H54 (cell line): Measurements from ENCODE around the gene GCNT2.
"Not testable (repeated sequence)": the region's sequence is repeated elsewhere in the genome, so short reads cannot be mapped to it uniquely, and the experiment has no call there.

Source experiments
- DNase-seq: peaks from one replicate; pipeline ENCODE4 v3.0.0; 2011; ENCODE audit warnings: low spot score, mixed read lengths; ENCODE audit not compliant: insufficient read length
- FAIRE-seq: peaks from 3 replicates; lab custom pipeline; 2011; peaks lifted over from hg19 to GRCh38; lab: Jason Lieb, UNC
- POLR2A ChIP-seq: IDR thresholded peaks from 2 replicates; pipeline ENCODE4 v1.6.1; 2011; ENCODE audit warnings: low read depth, mild to moderate bottlenecking, low read length

Gene GCNT2

DNA sequence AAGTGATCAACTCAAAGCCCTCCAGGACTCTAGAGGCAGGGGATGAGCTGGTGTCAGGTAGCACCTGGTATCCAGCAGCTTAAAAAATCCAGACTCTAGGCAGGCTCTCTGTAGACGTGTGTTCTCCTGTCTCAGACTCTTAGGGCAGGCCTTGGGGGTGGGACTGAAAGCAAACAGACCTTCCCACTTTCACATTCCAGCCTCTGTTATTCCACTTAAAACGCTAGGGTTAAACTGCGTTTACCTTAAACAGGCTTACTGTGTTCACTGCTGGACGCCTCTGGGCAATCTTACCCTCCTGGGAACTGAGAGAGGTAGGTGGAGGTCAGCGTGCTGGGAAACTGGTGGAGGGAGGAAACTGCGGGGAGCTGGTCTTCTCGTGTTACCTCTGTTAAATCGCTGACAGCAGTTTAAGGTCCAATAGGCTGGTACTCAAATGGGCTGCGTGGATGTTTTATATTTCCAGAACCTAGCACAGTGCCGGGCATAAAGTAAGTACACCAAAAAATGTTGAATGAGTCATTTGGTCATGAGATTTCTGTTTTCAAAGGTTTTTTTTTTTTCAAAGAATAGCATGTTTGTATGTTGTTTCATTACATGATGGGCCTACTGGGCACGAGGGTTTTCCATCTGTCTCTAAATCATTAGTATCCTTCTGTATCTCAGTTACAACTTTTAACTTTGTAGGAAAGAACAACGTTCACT is at the start of gene GCNT2:
Gene GCNT2, plus strand, starts transcription at position 248 of the 705 bp plus-strand sequence. CDS start 7,561 bp downstream, outside the sequence.
- FAIRE-seq (no peak), DNase-seq (no peak)
- no peak for TF ChIP-seq POLR2A

DNA sequence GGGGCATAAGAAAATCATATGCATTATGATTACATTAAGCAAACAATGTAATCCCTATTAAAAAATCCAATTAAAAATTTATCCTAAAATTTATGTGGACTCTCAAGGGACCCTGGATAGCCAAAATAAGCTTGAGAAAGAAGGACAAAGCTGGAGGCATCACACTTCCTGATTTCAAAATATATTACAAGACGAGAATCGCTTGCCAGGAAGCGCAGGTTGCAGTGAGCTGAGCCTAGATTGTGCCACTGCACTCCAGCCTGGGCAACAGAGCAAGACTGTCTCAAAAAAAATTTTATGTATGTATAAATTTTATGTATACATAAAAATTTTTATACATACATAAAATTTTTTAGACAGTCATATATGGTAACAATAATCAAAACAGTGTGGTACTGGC is 48.5 kb upstream of the GCNT2 start:
- DNase-seq: no peak
- FAIRE-seq: no peak
- TF ChIP-seq POLR2A: no peak

DNA sequence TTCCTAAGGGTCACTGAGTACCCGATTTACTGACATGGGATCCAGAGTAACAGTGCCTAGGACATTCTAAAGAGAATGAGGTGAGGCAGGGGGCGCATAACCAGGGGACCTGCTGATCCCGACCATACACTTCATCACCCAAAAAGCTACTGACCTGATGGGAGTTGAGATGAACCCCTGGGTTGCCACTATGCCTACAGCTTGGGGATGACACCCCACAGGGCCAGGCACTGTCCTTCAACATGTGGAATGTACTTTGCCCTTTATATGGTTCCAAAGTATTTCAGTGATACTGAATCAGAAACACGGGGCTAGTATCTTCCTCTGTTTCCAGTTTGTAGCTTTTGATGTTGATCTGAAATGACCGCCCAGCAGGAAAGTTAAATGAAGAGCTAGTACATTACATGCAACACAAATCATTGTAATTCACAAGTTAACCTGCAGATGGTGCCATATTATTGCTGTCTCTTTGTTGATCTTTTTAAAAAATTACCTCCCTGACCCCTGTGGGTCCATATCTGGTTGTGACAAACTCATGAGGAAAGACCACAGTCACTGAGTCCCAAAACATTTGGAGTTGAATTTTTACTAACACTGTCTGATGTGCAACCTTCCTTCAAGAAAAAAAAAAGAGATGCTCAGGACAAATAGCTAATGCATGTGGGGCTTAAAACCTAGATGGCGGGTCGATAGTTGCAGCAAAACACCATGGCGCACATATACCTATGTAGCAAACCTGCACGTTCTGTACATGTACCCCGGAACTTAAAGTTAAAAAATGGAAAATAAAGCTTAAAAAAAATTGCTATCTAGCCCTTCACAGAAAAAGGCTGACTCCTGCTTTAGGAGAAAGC is 42.7 kb upstream of the GCNT2 start:
- DNase-seq (peak; percentile 25), FAIRE-seq (peak; percentile 60)
- TF ChIP-seq POLR2A: no peak

DNA sequence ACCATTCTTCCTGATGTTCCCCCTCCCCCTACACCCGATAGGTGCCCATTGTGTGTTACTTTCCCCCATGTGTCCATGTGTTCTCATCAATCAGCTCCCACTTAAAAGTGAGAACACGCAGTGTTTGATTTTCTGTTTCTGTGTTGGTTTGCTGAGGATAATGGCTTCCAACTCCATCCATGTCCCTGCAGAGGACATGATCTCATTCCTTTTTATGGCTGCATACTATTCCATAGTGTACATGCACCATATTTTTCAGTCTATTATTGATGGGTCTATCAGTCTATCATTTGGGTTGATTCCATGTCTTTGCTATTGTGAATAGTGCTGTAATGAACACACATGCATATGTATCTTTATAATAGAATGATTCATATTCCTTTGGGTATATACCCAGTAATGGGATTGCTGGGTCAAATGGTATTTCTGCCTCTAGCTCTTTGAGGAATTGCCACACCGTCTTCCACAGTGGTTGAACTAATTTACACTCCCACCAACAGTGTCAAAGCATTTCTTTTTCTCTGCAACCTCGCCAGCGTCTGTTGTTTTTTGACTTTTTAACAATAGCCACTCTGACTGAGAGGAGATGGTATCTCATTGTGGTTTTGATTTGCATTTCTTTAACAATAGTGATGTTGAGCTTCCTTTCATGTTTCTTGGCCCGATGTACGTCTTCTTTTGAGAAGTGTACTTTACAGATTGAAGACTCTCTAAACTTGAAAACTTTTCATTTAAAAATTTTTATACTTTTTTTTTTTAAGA is 41.0 kb upstream of the GCNT2 start:
- TF ChIP-seq POLR2A: no peak
- no peak for FAIRE-seq
- no peak for DNase-seq

DNA sequence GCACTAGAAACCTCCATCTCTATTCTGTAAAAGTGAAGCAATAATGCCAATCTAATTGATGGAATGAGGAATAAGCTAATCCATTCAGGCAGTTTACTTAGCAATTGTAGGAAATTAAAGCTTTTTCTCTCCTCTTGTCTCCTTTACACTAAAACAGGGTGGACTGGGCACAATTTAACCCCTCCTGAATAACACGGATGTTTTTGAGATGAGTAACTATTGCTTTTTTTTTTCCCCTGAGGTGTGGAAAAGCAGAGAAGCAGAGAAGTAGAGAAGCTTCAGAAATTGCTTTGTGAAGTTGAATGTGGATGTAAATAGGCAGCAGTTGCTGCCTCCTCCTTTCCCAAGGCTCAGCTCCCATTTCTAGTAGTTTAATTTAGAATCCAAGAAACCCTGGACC is 40.0 kb upstream of the GCNT2 start:
- TF ChIP-seq POLR2A: no peak
- DNase-seq: no peak
- no peak for FAIRE-seq

DNA sequence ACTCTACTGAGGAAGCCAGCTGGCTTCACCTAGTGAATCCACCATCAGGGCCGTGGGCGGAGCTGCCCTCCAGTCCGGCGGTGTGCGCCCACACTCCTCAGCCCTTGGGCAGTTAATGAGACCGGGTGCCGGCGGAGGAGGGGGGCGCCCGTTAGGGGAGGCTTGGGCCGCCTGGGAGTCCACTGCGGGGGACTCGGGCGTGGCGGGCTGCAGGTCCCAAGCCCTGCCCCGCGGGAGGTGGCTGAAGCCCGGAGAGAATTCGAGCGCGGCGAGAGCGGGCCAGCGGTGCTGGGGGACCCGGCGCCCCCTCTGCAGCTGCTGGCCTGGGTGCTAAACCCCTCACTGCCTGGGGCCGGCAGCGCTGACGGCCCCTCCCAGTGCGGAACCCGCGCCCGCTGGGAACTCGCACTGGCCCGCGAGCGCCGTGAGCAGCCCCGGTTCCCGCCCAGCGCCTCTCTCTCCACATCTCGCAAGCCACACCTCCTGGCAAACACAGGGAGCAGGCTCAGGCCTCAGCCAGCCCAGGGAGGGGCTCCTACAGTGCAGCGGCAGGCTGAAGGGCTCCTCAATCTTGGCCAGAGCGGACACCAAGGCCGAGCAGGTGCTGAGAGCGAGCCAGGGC is 38.4 kb upstream of the GCNT2 start:
- no peak for FAIRE-seq
- no peak for TF ChIP-seq POLR2A
- no peak for DNase-seq

DNA sequence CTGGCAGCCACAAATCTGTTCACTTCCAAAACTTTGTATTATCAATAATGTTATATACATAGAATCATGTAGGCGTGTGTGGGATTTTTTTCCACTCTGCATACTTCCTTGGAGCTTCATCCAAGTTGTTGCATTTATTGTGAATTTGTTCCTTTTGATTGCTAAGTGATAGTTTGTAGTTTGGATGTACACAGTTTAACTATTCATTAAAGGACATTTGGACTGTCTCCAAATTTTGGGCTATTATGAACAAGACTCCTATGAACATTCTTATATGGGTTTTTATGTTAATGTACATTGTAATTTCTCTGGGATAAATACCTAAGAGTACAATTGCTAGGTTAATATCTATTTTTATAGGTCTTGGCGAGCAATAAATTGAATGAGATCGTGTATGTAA is 36.2 kb upstream of the GCNT2 start:
- no peak for DNase-seq
- FAIRE-seq: no peak

DNA sequence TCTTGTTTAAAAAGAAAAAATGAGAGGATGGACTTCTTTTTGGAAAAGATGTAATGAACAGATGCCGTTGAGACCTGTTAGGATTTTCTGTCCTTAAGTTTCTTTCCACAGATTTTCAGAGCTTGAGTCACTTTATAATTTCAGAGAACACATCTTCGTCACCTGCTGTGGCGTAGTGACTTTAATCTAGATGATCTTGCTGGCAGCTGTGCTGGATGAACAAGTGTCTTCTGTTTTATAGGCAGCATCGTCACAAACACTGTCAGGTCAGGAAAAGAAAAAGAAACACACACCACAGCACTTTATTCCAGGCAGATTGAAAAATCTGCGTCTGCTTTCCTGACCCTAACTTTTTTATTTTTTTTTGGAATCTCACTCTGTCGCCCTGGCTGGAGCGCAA is 35.7 kb upstream of the GCNT2 start:
- no peak for DNase-seq
- no peak for TF ChIP-seq POLR2A
- no peak for FAIRE-seq

More for the DNA sequence above, 36.2 kb upstream of the GCNT2 start:
- no peak for TF ChIP-seq POLR2A

DNA sequence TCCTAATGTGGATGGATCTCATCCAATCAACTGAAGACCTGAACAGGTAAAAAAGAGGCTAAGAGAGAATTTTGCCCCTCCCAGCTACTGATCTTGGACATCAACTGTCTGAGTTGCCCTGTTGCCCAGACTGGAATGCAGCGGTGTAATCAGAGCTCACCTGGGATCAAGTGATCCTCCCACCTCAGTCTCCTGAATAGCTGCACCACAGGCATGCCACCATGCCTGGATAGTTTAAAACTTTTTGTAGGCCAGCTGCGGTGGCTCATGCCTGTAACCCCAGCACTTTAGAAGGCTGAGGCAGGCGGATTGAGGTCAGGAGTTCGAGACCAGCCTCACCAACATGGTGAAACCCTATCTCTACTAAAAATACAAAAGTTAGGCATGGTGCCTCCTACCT is 34.9 kb upstream of the GCNT2 start:
- no peak for FAIRE-seq
- no peak for TF ChIP-seq POLR2A
- DNase-seq: no peak

DNA sequence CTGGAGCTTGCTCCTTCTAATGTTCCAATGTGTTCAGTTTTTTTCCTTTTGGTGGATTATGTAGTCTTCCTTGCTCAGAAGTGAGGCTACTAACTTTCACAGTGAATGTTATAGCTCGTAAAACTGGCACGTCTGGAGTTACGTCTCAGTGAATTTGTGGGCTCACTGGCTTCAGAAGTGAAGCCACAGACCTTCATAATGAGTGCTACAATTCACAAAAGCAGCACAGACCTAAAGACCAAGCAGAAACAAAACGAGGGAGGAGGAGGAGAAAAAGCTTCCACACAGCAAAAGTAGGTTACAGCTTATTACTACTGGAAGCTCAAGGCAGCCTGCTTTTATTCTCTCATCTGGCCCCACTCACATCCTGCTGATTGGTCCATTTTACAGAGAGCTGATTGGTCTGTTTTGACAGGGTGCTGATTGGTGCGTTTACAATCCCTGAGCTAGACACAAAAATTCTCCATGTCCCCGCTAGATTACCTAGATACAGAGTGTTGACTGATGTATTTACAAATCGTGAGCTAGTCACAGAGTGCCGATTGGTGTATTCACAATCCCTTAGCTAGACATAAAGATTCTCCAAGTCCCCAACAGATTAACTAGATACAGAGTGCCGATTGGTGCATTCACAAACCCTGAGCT is 34.1 kb upstream of the GCNT2 start:
- not testable (repeated sequence) for DNase-seq, FAIRE-seq

DNA sequence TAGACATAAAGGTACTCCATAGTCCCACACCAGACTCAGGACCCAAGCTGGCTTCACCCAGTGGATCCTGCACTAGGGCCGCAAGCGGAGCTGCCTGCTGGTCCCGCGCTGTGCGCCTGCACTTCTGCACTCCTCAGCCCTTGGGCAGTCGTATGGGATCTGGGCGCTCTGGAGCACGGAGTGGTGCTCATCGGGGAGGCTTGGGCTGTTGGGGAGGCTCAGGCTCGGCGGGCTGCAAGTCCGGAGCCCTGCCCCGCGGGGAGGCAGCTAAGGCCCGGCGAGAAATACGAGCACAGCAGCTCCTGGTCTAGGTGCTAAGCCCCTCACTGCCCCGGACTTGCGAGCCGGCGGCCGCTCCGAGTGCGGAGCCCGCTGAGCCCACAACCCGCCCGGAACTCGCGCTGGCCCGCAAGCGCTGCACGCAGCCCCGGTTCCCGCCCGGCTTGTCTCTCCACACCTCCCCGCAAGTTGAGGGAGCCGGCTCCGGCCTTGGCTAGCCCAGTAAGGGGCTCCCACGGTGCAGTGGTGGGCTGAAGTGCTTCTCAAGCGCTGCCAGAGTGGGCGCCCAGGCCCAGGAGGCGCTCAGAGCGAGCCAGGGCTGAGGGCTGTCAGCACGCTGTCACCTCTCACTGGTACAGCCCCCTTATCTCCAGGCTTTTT is 33.4 kb upstream of the GCNT2 start:
- no peak for DNase-seq
- FAIRE-seq: no peak
- TF ChIP-seq POLR2A: no peak

DNA sequence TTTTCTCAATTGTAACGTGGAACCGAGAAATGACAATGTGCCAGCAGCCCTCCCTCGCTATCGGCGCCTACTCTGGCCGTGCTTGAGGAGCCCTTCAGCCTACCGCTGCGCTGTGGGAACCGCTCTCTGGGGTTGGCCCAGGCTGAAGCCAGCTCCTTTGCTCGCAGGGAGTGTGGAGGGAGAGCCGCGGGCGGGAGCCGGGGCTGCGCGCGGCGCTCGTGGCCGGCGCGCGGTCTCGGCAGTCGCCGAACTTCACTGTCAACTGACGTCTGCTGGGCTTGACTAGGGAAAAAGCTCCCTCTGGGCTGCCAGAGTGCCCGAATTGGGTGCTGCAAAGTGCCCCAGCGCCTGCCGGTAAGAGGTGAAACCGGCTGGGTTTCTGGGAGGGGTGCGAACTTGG is 29.7 kb upstream of the GCNT2 start:
- no peak for TF ChIP-seq POLR2A
- no peak for DNase-seq
- FAIRE-seq: no peak

DNA sequence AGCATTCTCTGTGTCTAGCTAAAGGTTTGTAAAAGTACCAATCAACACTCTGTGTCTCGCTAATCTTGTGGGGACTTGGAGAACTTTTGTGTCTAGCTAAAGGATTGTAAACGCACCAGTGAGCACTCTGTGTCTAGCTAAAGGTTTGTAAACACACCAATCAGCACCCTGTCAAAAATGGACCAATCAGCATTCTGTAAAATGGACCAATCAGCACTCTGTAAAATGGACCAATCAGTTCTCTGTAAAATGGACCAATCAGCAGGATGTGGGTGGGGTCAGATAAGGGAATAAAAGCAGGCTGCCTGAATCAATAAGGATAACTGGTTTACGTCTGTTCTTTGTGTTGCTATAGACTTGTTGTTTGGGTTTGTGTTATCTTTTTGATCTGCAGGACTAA is 29.2 kb upstream of the GCNT2 start:
- FAIRE-seq, DNase-seq: not testable (repeated sequence)
